ENCODE data around the gene TOP2A. TPM values are rescaled to one million over a fixed set of nuclear protein-coding genes. Genes with fewer than 3 reads are reported as not detected.

The TOP2A gene
- total and polyA plus RNA-seq, 9 of the 15 experiments (the other 6 are each of a cell fraction or from before 2014, with no cell fraction given), result 133 to 347 (median 259) TPM

DNA sequence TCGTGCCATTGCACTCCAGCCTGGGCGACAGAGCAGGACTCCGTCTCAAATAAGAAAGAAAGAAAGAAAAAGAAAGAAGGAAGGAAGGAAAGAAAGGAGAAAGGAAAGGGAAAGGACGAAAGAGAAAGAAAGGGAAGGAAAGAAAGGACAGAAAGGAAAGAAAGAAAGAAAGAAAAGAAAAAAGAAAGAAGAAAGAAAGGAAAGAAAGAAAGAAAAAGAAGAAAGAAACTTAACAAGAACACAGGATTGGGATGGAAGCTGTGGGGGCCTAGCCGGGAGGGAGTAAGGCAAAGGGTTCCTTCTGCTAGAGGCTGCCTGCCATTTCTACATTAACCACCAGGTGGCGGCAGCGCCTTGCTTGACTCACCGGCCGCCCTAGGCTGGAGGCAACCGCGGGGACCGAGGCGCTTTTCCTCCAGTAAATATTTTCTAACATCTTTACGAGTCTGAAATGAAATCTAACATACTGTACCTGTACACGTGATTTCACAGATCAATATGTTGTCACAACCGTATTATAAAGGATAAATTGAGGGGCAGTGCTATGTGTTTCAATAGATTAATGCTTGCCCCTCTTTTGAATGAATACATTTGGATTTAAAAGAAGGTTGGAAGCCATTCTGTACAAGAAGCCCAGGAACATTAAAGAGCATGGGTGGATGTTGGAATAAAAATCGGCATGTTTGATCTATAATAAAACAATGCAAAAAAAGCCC, 59.2 kb downstream of the TOP2A start (continued):
- no peak for TF ChIP-seq TARDBP (IDR thresholded peaks at IDR 0.05)
- TF ChIP-seq, protein P1, sequence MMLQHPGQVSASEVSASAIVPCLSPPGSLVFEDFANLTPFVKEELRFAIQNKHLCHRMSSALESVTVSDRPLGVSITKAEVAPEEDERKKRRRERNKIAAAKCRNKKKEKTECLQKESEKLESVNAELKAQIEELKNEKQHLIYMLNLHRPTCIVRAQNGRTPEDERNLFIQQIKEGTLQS (IDR thresholded peaks at IDR 0.05), result no peak
- TF ChIP-seq, protein P1 (CRISPR knock-in tag; conservative IDR thresholded peaks at IDR 0.05), result no peak
- TF ChIP-seq, protein P2, sequence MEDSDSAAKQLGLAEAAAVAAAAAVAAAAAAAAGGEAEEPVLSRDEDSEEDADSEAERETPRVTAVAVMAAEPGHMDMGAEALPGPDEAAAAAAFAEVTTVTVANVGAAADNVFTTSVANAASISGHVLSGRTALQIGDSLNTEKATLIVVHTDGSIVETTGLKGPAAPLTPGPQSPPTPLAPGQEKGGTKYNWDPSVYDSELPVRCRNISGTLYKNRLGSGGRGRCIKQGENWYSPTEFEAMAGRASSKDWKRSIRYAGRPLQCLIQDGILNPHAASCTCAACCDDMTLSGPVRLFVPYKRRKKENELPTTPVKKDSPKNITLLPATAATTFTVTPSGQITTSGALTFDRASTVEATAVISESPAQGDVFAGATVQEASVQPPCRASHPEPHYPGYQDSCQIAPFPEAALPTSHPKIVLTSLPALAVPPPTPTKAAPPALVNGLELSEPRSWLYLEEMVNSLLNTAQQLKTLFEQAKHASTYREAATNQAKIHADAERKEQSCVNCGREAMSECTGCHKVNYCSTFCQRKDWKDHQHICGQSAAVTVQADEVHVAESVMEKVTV (CRISPR knock-in tag; IDR thresholded peaks at IDR 0.05), result peak; percentile 82
- TF ChIP-seq ZNF76 (CRISPR knock-in tag; IDR thresholded peaks at IDR 0.05; ENCODE audit: borderline replicate concordance), result no peak
- TF ChIP-seq, protein P3, sequence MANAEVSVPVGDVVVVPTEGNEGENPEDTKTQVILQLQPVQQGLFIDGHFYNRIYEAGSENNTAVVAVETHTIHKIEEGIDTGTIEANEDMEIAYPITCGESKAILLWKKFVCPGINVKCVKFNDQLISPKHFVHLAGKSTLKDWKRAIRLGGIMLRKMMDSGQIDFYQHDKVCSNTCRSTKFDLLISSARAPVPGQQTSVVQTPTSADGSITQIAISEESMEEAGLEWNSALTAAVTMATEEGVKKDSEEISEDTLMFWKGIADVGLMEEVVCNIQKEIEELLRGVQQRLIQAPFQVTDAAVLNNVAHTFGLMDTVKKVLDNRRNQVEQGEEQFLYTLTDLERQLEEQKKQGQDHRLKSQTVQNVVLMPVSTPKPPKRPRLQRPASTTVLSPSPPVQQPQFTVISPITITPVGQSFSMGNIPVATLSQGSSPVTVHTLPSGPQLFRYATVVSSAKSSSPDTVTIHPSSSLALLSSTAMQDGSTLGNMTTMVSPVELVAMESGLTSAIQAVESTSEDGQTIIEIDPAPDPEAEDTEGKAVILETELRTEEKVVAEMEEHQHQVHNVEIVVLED (CRISPR knock-in tag; IDR thresholded peaks at IDR 0.05), result no peak
- 0 out of 4 replicates have a peak, but pooled peaks of 1 of the 2 experiments have one; percentile 9 for TF ChIP-seq KDM1A (IDR thresholded peaks at IDR 0.05)
- TF ChIP-seq, protein P4, sequence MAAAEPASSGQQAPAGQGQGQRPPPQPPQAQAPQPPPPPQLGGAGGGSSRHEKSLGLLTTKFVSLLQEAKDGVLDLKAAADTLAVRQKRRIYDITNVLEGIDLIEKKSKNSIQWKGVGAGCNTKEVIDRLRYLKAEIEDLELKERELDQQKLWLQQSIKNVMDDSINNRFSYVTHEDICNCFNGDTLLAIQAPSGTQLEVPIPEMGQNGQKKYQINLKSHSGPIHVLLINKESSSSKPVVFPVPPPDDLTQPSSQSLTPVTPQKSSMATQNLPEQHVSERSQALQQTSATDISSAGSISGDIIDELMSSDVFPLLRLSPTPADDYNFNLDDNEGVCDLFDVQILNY (CRISPR knock-in tag; IDR thresholded peaks at IDR 0.05), result no peak
- peak; percentile 78; the same call in 1 of the 2 replicates for TF ChIP-seq MTA1 (IDR thresholded peaks at IDR 0.05; ENCODE audit: borderline replicate concordance)
- TF ChIP-seq, protein P5, sequence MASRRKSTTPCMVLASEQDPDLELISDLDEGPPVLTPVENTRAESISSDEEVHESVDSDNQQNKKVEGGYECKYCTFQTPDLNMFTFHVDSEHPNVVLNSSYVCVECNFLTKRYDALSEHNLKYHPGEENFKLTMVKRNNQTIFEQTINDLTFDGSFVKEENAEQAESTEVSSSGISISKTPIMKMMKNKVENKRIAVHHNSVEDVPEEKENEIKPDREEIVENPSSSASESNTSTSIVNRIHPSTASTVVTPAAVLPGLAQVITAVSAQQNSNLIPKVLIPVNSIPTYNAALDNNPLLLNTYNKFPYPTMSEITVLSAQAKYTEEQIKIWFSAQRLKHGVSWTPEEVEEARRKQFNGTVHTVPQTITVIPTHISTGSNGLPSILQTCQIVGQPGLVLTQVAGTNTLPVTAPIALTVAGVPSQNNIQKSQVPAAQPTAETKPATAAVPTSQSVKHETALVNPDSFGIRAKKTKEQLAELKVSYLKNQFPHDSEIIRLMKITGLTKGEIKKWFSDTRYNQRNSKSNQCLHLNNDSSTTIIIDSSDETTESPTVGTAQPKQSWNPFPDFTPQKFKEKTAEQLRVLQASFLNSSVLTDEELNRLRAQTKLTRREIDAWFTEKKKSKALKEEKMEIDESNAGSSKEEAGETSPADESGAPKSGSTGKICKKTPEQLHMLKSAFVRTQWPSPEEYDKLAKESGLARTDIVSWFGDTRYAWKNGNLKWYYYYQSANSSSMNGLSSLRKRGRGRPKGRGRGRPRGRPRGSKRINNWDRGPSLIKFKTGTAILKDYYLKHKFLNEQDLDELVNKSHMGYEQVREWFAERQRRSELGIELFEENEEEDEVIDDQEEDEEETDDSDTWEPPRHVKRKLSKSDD (conservative IDR thresholded peaks at IDR 0.05; ENCODE audit: low read length), result no peak
- TF ChIP-seq RB1 (IDR thresholded peaks at IDR 0.05; ENCODE audit: low read depth), result peak; percentile 82
- no peak for TF ChIP-seq EP300 (IDR thresholded peaks at IDR 0.05; ENCODE audit: low read length)
- peak; percentile 49 for TF ChIP-seq ASH1L (IDR thresholded peaks at IDR 0.05; ENCODE audit: borderline replicate concordance, low read depth, partially characterized antibody)
- no peak for TF ChIP-seq ZNF696 (CRISPR knock-in tag; conservative IDR thresholded peaks at IDR 0.05)
- TF ChIP-seq RHOXF2B (CRISPR knock-in tag; conservative IDR thresholded peaks at IDR 0.05), result no peak
- TF ChIP-seq ZNF589 (CRISPR knock-in tag; IDR thresholded peaks at IDR 0.05; ENCODE audit: low read depth), result no peak
- TF ChIP-seq MAFF (IDR thresholded peaks at IDR 0.05; ENCODE audit: low read length), result no peak
- no peak for TF ChIP-seq ELF2 (CRISPR knock-in tag; IDR thresholded peaks at IDR 0.05)
- TF ChIP-seq MBD2 (IDR thresholded peaks at IDR 0.05; ENCODE audit: borderline replicate concordance, low read depth), result no peak
